ENCODE measurements around the gene RIMS1.

DNA sequence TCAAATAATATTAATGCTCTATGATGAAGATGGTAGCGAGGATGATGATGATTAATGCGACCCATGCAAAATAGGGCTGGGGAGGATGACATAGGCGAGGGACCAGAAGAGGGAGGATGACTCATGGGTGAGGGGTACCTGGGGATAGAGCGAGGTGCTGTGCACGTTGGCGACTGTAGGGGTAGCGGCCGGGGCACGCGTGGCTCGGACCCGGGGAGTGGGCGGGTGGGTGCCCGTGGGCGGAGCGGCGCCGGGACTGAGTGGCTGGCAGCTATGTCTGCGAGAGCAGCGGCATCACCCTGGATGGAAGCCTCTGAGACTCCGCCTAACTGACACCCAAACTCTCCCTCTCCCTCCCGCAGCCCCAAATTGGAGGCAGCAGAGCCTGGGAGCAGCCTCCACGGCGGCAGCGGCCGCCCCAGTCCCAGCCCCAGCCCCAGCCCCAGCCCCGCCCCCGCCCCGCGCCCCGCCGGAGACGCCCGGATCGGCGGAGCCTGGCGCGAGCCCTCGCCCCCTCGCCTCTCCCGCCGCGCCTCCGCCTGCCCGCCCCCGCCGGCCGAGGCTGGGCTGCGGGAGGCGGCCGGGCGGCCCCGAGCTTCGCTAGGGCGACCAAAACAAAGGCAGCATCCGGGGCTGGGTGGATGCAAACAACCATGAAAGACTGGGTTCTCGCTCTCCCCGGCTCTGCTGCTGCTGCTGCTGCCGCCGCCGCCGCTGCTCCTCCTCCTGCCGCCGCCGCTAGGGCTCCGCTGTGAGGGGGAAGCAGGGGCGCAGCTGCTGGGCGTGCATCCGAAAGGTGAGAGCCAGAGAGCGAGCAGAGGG lies at the start of gene RIMS1:
- no peak for TF ChIP-seq CTCF (IDR thresholded peaks at IDR 0.05; ENCODE audit: low read depth, low read length)
- TF ChIP-seq EZH2phosphoT487 (IDR thresholded peaks at IDR 0.05; ENCODE audit: low read depth) = no peak

Data from OCI-LY3 (cell line).